Pulmonary artery endothelial cell (primary cell): ENCODE measurements around the gene RIMKLB. TPM values are rescaled to one million over a fixed set of nuclear protein-coding genes. Genes with fewer than 3 reads are reported as not detected.
"Not testable (repeated sequence)": the region's sequence is repeated elsewhere in the genome, so short reads cannot be mapped to it uniquely, and the experiment has no call there.

Experiments used
- DNase-seq: peaks from one replicate; pipeline ENCODE4 v3.0.0-alpha.2; 2011; ENCODE audit warnings: low read depth, low spot score
- total RNA-seq: library from RNA; depleted of rRNA; stranded (reverse); fragments of >200 nt; gene quantifications from 2 replicates; pipeline ENCODE4 v1.2.3, GENCODE V29; 2014

Gene RIMKLB
- total RNA-seq, 1 donor from 2014 or later, result 54.4 TPM

DNA sequence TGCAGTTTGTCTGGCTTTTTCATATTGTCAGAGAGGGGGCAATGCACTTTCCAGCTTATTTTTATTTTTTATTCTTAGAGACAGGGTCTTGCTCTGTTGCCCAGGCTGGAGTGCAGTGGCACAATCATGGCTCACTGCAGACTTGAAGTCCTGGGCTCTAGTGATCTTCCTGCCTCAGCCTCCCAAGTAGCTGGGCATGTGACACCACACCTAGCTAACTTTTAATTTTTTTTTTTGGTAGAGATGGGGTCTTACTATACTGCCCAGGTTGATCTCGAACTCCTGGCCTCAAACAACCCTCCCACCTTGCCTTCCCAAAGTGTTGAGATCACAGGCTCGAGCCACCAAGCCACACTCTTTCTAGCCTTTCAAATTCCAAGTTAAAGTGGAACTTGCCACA is 120.7 kb downstream of the RIMKLB start:
- no peak for DNase-seq

DNA sequence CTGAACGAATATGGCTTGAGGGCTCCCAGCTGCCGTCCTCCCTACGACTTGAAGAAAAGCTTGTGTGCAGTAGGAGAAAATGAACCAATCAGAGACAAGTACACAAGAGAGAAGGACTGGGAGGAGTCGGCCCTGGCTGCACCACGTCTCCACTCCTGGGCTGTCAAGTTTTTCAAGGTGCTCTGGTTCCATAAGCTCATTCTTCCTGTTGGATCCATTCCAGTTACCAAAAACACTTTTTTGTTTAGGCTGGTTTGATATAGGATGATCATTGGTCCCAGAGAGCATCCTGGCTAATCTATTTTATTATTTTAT is 121.8 kb downstream of the RIMKLB start:
- DNase-seq, result no peak

DNA sequence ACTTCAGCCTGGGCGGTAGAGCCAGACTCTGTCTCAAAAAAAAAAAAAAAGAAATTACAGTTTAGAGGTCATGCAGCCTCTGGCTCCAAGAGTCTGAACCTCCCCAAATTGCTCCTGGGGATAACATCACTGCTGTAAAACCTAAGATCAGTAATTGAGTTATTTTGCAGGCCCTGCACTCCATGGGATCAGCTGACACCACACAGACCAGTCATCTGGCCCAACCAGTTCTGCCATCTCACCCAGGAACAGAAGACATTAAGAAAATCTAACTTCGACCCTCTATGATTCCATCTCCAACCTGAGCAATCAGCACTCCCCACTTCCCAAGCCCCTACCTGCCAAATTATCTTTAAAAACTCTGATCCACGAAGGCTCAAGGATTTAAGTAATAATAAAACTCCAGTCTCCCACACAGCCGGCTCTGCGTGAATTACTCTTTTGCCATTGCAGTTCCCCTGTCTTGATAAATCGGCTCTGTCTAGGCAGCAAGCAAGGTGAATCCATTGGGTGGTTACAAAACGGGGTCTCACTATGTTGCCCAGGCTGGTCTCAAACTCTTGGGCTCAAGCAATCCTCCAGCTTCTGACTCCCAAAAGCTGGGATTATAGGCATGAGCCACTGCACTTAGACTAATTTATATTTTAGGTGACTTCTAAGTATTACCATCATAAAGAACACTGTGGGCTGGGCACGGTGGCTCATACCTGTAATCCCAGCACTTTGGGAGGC is 123.1 kb downstream of the RIMKLB start:
- DNase-seq, result not testable (repeated sequence)

DNA sequence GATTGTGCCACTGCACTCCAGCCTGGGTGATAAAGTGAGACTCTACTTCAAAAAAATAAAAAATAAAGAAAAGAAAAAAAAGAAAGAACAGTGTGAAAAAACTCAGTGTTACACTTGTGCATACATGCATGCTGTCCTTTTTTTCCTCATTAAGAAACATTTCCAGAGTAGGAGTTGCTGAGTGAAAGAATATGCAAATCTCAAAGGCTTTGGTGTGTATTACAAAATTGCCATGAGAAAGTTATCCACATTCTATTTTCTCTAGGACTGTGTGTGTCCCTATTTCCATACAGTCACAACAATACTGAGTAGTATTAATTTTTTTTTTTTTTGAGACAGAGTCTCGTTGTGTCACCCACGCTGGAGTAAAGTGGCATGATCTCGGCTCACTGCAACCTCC is 123.8 kb downstream of the RIMKLB start:
- no peak for DNase-seq

DNA sequence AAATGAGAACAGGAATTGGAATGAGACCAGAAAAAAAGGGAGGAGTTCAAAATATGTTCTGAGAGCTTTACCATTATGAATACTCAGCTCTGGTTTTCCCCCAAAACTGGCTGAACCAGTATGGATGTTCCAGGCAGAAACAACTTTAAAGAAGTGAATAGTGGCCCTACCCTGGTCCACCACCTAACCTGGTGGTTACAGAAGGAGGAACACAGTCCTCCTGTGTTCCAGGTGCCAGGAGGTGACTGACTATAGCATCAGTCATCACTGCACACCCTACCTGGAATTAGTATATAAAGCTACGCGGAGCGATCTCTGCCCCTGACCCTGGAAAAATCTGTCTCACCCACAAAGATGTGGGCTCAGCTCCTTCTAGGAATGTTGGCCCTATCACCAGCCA is 124.5 kb downstream of the RIMKLB start, which contains the start of gene A2ML1:
TSS of gene A2ML1 (plus strand) at position 324 of the 400 bp plus-strand sequence. CDS start at position 355, 31 bp downstream.
- DNase-seq, result no peak

- DNase-seq, result peak; percentile 8
These were observed 125.9 kb downstream of the RIMKLB start for GRCh38 chr12:8823565-8824300.

DNA sequence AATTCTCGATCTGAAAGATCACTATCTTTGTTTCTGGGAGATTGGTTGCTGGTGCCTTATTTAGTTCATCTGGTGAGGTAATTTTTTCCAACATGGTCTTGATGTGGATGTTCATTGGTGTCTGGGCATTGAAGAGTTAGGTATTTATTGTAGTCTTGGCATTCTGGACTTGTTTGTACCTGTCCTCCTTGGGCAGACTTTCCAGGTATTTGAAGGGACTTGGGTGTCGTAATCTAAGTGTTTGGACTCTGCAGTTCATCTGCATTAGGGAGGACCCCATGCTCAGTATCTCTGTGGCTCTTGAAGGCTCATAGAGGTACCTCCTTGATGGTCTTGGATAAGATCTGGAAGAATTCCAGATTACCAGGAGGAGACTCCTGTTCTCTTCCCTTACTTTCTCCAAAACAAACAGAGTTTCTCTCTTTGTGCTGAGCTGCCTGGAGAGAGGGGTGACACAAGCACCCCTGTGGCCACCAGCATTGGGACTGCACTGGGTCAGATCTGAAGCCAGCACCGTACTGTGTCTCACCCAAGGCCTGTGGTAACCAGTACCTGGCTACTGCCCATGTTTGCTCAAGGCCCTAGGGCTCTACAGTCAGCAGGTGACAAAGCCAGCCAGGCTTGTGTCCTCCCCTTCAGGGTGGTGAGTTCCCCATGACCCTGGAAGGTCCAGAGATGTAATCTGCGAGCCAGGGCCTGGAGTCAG is 129.9 kb downstream of the RIMKLB start:
- no peak for DNase-seq

DNA sequence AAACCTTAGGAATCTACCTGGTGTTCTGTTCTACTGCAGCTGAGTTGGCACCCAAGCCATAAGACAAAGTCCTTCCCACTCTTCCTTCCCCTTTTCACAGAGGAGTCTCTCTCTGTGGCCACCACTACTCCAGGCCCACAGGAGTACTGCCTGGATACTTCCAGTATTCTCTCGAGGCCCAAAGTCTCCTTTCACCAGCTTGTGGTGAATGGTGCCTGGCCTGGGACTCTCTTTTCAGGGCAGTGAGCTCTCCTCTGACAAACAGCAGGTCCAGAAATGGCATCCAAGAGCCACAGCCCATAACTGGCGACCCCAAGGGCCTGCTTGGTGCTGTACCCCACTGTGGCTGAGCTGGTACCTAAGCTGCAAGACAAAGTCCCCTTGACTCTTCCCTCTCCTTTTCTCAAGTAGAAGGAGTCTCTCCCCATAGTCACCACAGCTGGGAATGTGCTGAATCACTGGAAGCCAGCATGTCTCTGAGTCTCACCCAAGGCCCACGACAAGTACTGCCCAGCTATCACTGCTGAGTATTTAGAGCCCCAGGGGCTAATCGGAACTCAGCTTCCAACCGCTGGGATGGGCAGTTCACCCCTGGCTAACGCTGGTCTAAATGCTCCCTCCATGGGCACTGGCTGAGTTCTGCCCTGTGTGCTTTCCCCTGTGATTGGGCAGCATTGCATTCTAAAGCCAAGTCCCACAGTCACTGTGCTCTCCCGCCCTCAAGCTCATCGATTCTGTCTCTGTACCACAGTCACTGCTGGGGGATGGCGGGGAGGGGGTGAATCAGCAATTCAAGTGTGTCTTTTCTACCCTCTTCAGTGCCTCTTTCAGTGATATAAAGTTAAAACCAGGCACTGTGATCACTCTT is 130.7 kb downstream of the RIMKLB start:
- no peak for DNase-seq

DNA sequence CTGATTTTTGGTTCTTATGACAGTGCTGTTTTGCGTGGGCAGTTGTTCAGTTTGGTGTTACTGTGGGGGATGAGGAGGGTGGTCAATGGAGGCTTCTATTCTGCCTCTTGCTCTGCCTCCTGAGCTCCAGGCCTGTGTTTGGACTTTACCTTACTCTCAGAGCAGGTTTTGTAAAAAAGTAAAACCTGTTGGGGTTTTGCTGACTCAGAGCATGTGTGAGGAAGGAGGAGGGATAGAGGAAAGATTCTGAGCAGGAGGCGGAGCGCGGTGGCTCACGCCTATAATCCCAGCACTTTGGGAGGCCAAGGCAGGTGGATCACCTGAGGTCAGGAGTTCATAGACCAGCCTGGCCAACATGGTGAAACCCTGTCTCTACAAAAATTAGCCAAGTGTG is 131.3 kb downstream of the RIMKLB start:
- DNase-seq, result no peak

DNA sequence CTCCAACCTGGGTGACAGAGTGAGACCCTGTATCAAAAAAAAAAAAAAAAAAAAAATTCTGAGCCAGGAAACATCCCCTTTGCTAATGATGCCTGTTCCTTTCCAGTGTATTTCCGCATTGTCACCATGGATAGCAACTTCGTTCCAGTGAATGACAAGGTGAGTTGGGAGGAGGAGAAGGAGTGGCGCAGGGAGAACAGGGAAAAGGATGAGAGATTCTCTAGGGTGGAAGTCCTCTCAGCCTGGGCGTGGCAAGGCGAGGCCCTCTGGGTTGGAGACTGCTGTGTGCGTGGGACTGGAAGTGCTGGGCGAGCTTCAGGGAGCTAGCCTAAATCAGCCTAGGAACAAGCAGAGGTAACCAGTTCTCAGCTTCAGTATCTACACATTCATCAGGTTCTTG is 131.8 kb downstream of the RIMKLB start:
- no peak for DNase-seq

DNA sequence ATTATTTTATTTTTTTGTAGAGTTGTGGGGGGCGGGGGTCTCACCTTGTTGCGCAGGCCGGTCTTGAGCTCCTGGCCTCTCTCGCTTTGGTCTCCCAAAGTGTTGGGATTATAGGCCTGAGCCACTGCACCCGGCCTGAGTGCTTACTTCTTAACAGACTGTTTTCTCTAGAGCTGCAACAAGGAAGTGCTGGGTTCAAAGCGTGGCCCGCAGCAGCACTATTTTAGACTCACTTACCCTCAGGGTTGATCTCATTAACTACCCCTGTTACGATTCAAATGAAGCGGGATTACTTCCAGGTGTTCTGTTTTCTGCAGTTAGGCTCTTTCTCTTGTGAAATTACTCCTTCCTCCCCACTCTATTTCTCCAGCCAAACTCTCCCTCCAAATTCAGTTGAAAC is 133.3 kb downstream of the RIMKLB start:
- no peak for DNase-seq

DNA sequence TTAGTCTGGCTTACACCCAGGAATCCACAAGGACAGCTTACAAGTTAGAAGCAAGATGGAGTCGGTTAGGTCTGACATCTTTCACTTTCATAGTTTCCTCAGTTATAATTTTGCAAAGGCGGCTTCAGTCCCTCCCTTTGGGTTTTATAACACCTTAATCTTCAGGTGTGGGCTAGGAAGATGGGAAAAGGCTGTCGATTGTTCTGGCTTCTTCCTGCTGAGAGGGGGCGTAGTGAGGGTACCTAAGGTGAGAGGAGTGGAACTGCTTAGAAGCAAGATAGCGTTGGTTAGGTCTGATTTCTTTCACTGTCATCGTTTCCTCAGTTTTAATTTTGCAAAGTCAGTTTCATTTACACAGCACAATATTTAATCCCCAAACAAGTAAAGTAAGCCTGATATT is 134.7 kb downstream of the RIMKLB start:
- no peak for DNase-seq

Other genes with a start within 250 kb of the RIMKLB start
- gene CLEC6A, start 242.0 kb upstream of the RIMKLB start, total RNA-seq, result not detected in 2 replicates
- not detected in 2 replicates for gene CLEC4D, start 184.5 kb upstream of the RIMKLB start, total RNA-seq
- not detected in 2 replicates for gene CLEC4E, start 157.1 kb upstream of the RIMKLB start, total RNA-seq
- gene AICDA, start 85.1 kb upstream of the RIMKLB start, total RNA-seq, result not detected in 2 replicates
- gene MFAP5, start 35.2 kb upstream of the RIMKLB start, total RNA-seq, result 0.20 and 0.25 TPM in 2 replicates
- gene A2ML1, start 124.6 kb downstream of the RIMKLB start, total RNA-seq, result 0.18 TPM in 1 of 2 replicates, not detected in the other
- 17.5 and 17.7 TPM in 2 replicates for gene PHC1, start 216.5 kb downstream of the RIMKLB start, total RNA-seq